Small intestine (tissue), 16 donors: ENCODE results near the gene SP110. TPM values are rescaled to one million over a fixed set of nuclear protein-coding genes. Genes with fewer than 3 reads are reported as not detected.
A peak's percentile ranks its signal among the peaks of the same experiment; 100 is the strongest.
"Not testable (repeated sequence)": the region's sequence is repeated elsewhere in the genome, so short reads cannot be mapped to it uniquely, and the experiment has no call there.

Experiments used
- DNase-seq, 2 donors: peaks; one replicate each; pipeline versions ENCODE4 v3.0.0 to v3.0.0-alpha.2; 2013
- FAIRE-seq: peaks from 2 replicates; lab custom pipeline; 2012; peaks lifted over from hg19 to GRCh38; lab: Jason Lieb, UNC
- H3K27ac ChIP-seq, 3 donors: one replicate each; pipeline ENCODE4 v1.5.1; 2013; ENCODE audit warnings: low read length in 2 of 3, mild to moderate bottlenecking in 2 of 3, control low read depth in 1 of 3, inconsistent platforms in 1 of 3, low read depth in 1 of 3, moderate library complexity in 1 of 3
- H3K27me3 ChIP-seq, 3 donors: one replicate each; pipeline ENCODE4 v1.6.1; 2013; ENCODE audit warnings: low read length in 3 of 3, inconsistent platforms in 1 of 3; ENCODE audit not compliant: control insufficient read depth in 3 of 3, insufficient read depth in 3 of 3
- H3K36me3 ChIP-seq, 3 donors: one replicate each; pipeline ENCODE4 v1.6.1; 2013; ENCODE audit warnings: low read length in 3 of 3, inconsistent platforms in 1 of 3, low read depth in 1 of 3, mild to moderate bottlenecking in 1 of 3, moderate library complexity in 1 of 3; ENCODE audit not compliant: control insufficient read depth in 3 of 3, insufficient read depth in 2 of 3
- H3K4me1 ChIP-seq, 3 donors: one replicate each; pipeline ENCODE4 v1.6.1; 2013; ENCODE audit warnings: low read length in 2 of 3, inconsistent platforms in 1 of 3, low read depth in 1 of 3, mild to moderate bottlenecking in 1 of 3, moderate library complexity in 1 of 3; ENCODE audit not compliant: control insufficient read depth in 3 of 3, insufficient read depth in 2 of 3
- H3K4me3 ChIP-seq, 3 donors: one replicate each; pipeline ENCODE4 v1.5.1; 2013; ENCODE audit warnings: low read length in 3 of 3, control low read depth in 1 of 3, inconsistent platforms in 1 of 3, low read depth in 1 of 3, mild to moderate bottlenecking in 1 of 3, moderate library complexity in 1 of 3
- H3K9me3 ChIP-seq, 2 donors: one replicate each; pipeline ENCODE4 v1.6.1; 2013; ENCODE audit warnings: low read depth in 1 of 2, low read length in 1 of 2; ENCODE audit not compliant: control insufficient read depth in 2 of 2, insufficient read depth in 1 of 2
- WGBS, 3 donors: extraction: QIAGEN DNeasy Blood & Tissue Kit; methylation state at CpG; one replicate each; pipeline ENCODE4 v1.1.7; 2013; 5-methylcytosine and 5-hydroxymethylcytosine counted together
- long read RNA-seq, 10 donors: transcript quantifications; one replicate each; lab custom pipeline, GENCODE V29; 2026
- polyA plus RNA-seq, 4 donors: library from polyadenylated mRNA; stranded (reverse) in 3 of 4; unstranded in 1 of 4; fragments of 200-250 nt in 3 of 4; fragments of 120-200 nt in 1 of 4; gene quantifications; one replicate each; pipeline versions ENCODE4 v1.2.1 to v1.2.3, GENCODE V29; 2013
- donor health status: healthy with polysubstance abuse.
- donor health status: control.
- donor health status: control.
- donor health status: Bipolar disorder and iron deficiency.
- donor health status: healthy.

SP110 gene
- 10 to 100 TPM; 11.2 to 13.7 (median 11.7) TPM for polyA plus RNA-seq
- long read RNA-seq, donor 1 = 0 reads
- long read RNA-seq, donor 2 = 0 reads
- long read RNA-seq, donor 3, partial matches to known transcripts = 0 of 2 reads
- long read RNA-seq, donor 3, other reads (novel, unspliced or antisense) = 0 of 2 reads
- long read RNA-seq, donor 4 = 0 reads
- long read RNA-seq, donor 5 = 0 reads
- long read RNA-seq, donor 6, partial matches to known transcripts = 0 of 1 reads
- long read RNA-seq, donor 6, other reads (novel, unspliced or antisense) = 0 of 1 reads
- long read RNA-seq, donor 7 = 0 reads
- long read RNA-seq, donor 8 = 0 reads
- long read RNA-seq, donor 9, partial matches to known transcripts = 0 of 1 reads
- long read RNA-seq, donor 9, other reads (novel, unspliced or antisense) = 0 of 1 reads
- long read RNA-seq, donor 10, partial matches to known transcripts = 0 of 3 reads
- long read RNA-seq, donor 10, other reads (novel, unspliced or antisense) = 0 of 3 reads

DNA sequence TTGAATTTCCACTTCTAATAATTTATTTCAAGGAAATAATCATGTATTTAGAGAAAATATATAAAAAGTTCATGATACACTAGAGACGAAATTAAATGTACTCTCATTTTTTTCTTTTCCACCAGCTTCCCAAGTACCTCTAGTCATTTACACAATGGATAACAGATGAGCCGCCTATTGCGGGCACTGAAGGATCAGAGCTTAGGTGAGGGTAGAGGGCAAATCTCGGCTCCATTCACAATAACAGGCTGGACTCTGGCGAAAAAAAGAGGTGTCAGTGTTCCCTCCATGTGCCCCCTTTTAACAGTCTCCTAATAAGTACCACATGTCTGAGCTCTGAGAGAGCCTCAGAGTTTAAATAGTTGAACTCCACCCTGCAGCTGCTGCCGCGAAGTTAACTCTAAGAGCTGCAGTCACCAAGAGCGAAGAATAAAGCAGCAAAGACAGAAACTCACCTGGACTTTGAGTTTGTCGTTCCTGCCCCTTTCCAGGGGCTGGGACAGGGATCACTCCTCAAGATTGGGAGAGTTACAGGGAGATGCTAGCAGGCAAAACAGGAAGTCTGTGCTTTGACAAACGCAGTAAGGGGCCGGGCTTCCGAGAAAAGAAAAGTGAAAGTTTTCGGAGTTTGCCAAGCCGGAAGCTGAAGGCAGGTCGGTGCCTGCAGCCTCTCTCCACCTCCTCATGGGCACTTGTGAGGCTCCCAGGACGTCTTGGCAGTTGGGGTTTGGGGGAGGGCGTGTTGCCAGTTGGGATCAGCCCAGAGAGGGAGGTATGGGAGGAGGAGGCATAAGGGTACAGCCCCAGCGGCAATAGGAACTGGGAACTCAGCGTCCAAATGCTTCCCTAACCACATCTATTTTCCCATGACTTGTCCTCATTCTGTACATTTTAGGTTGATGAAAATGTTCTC lies at the start of gene SP110:
TSS of gene SP110 (minus strand) at position 566 of the 913 bp plus-strand sequence. CDS start 3,057 bp downstream, outside the sequence.
- FAIRE-seq = no peak
- peak within 1 kb of the TSS; percentile 37 to 66 (median 54) for H3K4me3 ChIP-seq

DNA sequence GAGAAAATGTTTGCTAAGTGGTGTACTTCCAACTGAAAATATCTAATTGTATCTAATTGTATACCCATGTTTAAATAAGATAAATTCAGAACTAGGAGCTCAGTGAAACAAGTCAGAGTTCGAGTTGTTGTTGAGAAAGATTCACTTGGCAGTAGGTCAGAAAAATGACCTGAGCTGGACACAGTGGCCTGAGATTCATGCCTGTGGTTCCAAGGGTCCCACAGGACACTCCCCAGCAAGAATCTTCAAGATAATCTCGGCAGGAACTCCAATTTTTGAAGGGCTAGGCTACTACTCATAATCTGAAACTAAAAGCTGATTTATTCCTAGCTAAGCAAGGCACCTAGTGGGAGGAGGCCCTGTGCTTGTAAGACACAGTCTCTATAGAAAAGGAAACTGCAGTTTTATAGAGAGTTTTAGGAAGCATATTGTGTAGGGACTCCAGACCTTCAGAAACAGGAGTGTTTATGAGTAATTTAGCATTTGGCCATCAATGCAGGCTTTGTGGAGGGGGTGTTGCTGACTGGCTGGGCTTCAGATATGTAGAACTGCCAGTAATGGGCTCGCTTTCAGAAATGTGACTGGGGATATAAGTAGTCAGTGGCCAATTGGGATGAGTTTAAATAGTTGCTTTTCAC lies 48.9 kb upstream of the SP110 start:
- H3K4me3 ChIP-seq = no peak overlapping the region
- no peaks in the 10 kb centered on the region for H3K27me3 ChIP-seq
- no peak overlapping the region for H3K27ac ChIP-seq
- WGBS, 3 donors = 44 to 57% (median 56%) methylated on average over 3 of the region's 3 CpGs
- FAIRE-seq (no peak), DNase-seq (no peak)
- H3K36me3 ChIP-seq = no peaks in the 10 kb centered on the region
- no peaks in the 10 kb centered on the region for H3K4me1 ChIP-seq
- H3K9me3 ChIP-seq = no peaks in the 10 kb centered on the region

More for the DNA sequence above, at the start of gene SP110:
- Histone ChIP-seq H3K4me1 (peaks cover 0 to 18% (median 2%) of the 10 kb centered on the region in 3 donors), H3K36me3 (peaks cover 4 to 8% (median 5%) of the 10 kb centered on the region in 3 donors), H3K27ac (peak within 1 kb of the TSS; percentile 81 to 92 (median 89)), H3K27me3 (no peaks in the 10 kb centered on the region), H3K9me3 (no peaks in the 10 kb centered on the region)
- WGBS, 3 donors = 0 to 1% (median 1%) methylated on average over 19 of the region's 19 CpGs
- peak; percentile 92 for DNase-seq

DNA sequence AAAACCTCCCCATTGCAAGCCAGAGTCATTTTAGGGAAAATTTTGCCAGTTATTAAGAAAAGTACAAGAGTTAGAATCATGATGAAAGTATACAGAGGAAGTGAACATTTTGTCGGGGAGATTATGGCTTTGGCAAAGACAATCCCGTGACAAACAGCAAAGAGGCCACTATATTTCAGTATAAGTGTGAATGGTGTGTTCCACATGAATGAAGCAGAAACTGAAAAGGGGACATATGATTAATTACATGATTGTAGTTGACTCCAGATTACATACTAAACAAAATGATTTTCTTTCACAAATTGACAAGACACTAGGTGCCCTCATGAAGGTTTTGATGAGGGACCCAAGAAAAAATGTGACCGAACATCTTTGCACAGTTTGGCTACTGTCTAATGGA lies 47.8 kb upstream of the SP110 start:
- 73 to 83% (median 74%) methylated on average over 3 of the region's 3 CpGs for WGBS, 3 donors
- FAIRE-seq (no peak), DNase-seq (no peak)
- Histone ChIP-seq H3K4me1 (no peaks in the 10 kb centered on the region), H3K36me3 (no peaks in the 10 kb centered on the region), H3K9me3 (no peaks in the 10 kb centered on the region), H3K27me3 (no peaks in the 10 kb centered on the region), H3K27ac (no peak overlapping the region), H3K4me3 (no peak overlapping the region)

DNA sequence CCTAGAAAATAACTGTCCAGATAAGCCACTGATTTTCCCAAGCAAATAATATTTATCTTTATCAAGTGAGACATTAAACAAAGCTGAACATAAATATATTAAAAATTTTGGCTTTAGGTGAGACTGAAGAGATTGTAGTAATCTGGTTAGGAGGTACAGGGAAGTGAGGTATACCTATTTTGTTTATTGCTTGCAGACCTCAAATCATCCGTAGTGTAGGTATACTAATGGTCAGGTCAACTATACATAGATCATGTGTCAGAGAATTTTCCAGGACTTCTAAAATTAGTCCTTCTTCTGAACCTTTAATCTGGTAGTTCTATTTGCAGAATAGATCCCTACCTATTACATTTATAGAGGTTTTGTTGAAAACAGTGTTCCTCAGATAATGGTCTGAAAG lies 47.3 kb upstream of the SP110 start:
- H3K4me1 ChIP-seq = no peaks in the 10 kb centered on the region
- WGBS, 3 donors = 80 to 87% (median 81%) methylated on average over 1 of the region's 1 CpG
- H3K4me3 ChIP-seq = no peak overlapping the region
- no peaks in the 10 kb centered on the region for H3K27me3 ChIP-seq
- no peaks in the 10 kb centered on the region for H3K9me3 ChIP-seq
- FAIRE-seq (no peak), DNase-seq (no peak)
- H3K36me3 ChIP-seq = no peaks in the 10 kb centered on the region
- no peak overlapping the region for H3K27ac ChIP-seq

DNA sequence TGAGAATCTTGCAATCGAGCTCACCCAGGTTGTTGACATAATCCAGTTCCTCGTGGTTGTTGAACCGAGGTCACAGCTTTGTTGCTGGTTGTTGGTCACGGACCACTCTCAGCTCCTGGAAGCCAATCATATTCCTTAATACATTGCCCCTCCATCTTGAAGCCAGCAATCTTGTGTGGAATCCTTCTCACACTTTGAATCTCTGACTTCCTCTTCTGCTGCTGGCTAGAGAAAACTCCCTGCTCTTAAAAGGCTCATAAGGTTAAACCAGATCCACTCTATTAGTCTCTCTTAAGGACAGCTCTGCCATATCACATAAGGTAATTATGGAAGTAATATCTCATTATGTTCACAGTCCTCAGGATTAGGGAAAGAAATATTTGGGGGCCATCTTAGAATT lies 46.9 kb upstream of the SP110 start:
- Histone ChIP-seq H3K36me3 (no peaks in the 10 kb centered on the region), H3K4me3 (no peak overlapping the region), H3K27me3 (no peaks in the 10 kb centered on the region), H3K9me3 (no peaks in the 10 kb centered on the region), H3K27ac (no peak overlapping the region), H3K4me1 (no peaks in the 10 kb centered on the region)
- FAIRE-seq (no peak), DNase-seq (no peak)
- 76 to 88% (median 78%) methylated on average over 4 of the region's 4 CpGs for WGBS, 3 donors

DNA sequence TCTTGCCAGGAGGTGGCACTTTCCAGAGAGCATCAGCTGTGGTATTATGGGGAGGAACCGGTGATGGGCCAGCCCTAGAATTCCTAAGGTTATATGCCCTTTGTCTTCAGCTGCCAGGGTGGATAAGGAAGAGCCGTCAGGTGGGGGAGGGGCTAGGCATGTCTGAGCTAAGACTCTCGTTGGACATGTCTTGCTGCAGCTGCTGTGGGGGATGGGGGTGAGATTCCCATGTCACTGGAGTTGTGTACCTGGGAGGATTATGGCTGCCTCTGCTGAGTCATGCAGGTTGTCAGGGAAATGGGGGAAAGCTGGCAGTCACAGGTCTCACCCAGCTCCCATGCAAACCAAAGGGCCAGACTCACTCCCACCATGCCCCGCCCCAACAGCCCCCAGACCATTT lies 45.2 kb upstream of the SP110 start:
- H3K36me3 ChIP-seq, H3K27me3 ChIP-seq, H3K4me3 ChIP-seq, H3K9me3 ChIP-seq, FAIRE-seq, H3K27ac ChIP-seq, DNase-seq, H3K4me1 ChIP-seq: not testable (repeated sequence)
- WGBS, 3 donors = 32 to 69% (median 45%) methylated on average over 4 of the region's 4 CpGs

DNA sequence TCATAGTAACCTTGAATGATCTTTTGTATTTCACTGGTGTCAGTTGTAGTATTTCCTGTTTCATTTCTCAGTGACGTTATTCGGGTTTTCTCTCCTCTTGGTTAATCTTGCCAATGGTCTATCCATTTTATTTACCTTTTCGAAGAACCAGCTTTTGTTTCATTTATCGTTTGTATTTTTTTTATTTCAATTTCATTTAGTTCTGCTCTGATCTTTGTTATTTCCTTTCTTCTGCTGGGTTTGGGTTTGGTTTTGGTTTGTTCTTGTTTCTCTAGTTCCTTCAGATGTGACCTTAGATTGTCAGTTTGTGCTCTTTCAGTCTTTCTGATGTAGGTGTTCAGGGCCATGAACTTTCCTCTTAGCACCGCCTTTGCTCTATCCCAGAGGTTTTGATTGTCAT lies 42.5 kb upstream of the SP110 start:
- peak in 1 of 2 donors; percentile 3 for DNase-seq
- FAIRE-seq = no peak

DNA sequence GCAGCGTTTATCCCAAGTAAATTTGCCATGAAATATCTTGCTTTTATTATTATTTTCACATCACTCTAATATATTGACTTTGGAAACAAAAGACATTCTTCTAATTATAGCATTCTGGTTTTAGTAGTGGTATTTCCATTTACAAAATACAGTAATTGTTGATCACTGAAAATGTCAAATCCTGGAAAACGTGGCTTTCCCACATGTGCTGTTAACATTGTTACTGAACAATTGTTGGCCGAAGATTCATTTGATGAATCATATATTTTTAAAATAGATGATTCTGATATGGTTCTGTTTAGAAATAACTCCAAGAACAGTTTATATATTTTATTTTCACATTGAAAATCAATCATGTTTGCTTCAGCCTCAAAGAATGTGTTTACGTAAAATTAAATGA lies 38.7 kb upstream of the SP110 start:
- DNase-seq = no peak

More for the DNA sequence above, 42.5 kb upstream of the SP110 start:
- H3K4me1 ChIP-seq = no peaks in the 10 kb centered on the region
- no peaks in the 10 kb centered on the region for H3K27me3 ChIP-seq
- no peak overlapping the region for H3K4me3 ChIP-seq
- H3K9me3 ChIP-seq = no peaks in the 10 kb centered on the region
- no peak overlapping the region for H3K27ac ChIP-seq
- WGBS, 3 donors = 67 to 87% (median 73%) methylated on average over 5 of the region's 5 CpGs
- no peaks in the 10 kb centered on the region for H3K36me3 ChIP-seq

More for the DNA sequence above, 38.7 kb upstream of the SP110 start:
- H3K36me3 ChIP-seq = no peaks in the 10 kb centered on the region
- no peaks in the 10 kb centered on the region for H3K9me3 ChIP-seq
- H3K27me3 ChIP-seq = no peaks in the 10 kb centered on the region
- WGBS, 3 donors = 62 to 82% (median 78%) methylated on average over 4 of the region's 4 CpGs
- no peak overlapping the region for H3K4me3 ChIP-seq
- no peaks in the 10 kb centered on the region for H3K4me1 ChIP-seq
- H3K27ac ChIP-seq = no peak overlapping the region
- FAIRE-seq = no peak
